Trophoblast cell (in vitro differentiated cells and primary cell): ENCODE results near the gene PPP6R2.

Experiments used
- DNase-seq, 2 donors: peaks; one replicate each; pipeline ENCODE4 v3.0.0-alpha.2; 2016
- H2AFZ ChIP-seq: 2 replicates; pipeline ENCODE4 v1.6.1; 2013; ENCODE audit warnings: low read length, moderate library complexity, mild to moderate bottlenecking; ENCODE audit not compliant: insufficient read depth, poor library complexity
- H2AK5ac ChIP-seq: 2 replicates; pipeline ENCODE4 v1.6.1; 2013; ENCODE audit warnings: mild to moderate bottlenecking, low read length
- H2BK120ac ChIP-seq: 2 replicates; pipeline ENCODE4 v1.6.1; 2013; ENCODE audit warnings: low read length, mild to moderate bottlenecking, moderate library complexity; ENCODE audit not compliant: insufficient read depth, poor library complexity
- H2BK12ac ChIP-seq: 2 replicates; pipeline ENCODE4 v1.6.1; 2013; ENCODE audit warnings: mild to moderate bottlenecking, low read length, moderate library complexity
- H2BK5ac ChIP-seq: 2 replicates; pipeline ENCODE4 v1.6.1; 2013; ENCODE audit warnings: low read length, low read depth, moderate library complexity, mild to moderate bottlenecking; ENCODE audit not compliant: poor library complexity
- H3K14ac ChIP-seq: 2 replicates; pipeline ENCODE4 v1.6.1; 2013; ENCODE audit warnings: mild to moderate bottlenecking, low read length
- H3K18ac ChIP-seq: 2 replicates; pipeline ENCODE4 v1.6.1; 2013; ENCODE audit warnings: mild to moderate bottlenecking, low read length
- H3K23ac ChIP-seq: 2 replicates; pipeline ENCODE4 v1.6.1; 2013; ENCODE audit warnings: low read length
- H3K27ac ChIP-seq: 2 replicates; pipeline ENCODE4 v1.5.1; 2013; ENCODE audit warnings: low read depth, mild to moderate bottlenecking, inconsistent platforms, low read length, moderate library complexity
- H3K27me3 ChIP-seq: 2 replicates; pipeline ENCODE4 v1.6.1; 2013; ENCODE audit warnings: inconsistent platforms, mild to moderate bottlenecking, low read length, moderate library complexity; ENCODE audit not compliant: insufficient read depth
- H3K36me3 ChIP-seq, 2 experiments: 1 replicate in 1 of 2; 2 replicates in 1 of 2; pipeline ENCODE4 v1.6.1; 2013; ENCODE audit warnings: low read length in 2 of 2, mild to moderate bottlenecking in 2 of 2, moderate library complexity in 1 of 2; ENCODE audit not compliant: insufficient read depth in 2 of 2, control insufficient read depth in 1 of 2
- H3K4ac ChIP-seq: 2 replicates; pipeline ENCODE4 v1.6.1; 2013; ENCODE audit warnings: low read depth, mild to moderate bottlenecking, low read length, moderate library complexity
- H3K4me1 ChIP-seq, 2 experiments: 1 replicate in 1 of 2; 2 replicates in 1 of 2; pipeline ENCODE4 v1.6.1; 2013; ENCODE audit warnings: low read length in 2 of 2, mild to moderate bottlenecking in 2 of 2, moderate library complexity in 1 of 2; ENCODE audit not compliant: insufficient read depth in 2 of 2, control insufficient read depth in 1 of 2
- H3K4me2 ChIP-seq: 2 replicates; pipeline ENCODE4 v1.6.1; 2013; ENCODE audit warnings: inconsistent platforms, mild to moderate bottlenecking, low read length, moderate library complexity
- H3K4me3 ChIP-seq: 2 replicates; pipeline ENCODE4 v1.5.1; 2013; ENCODE audit warnings: mild to moderate bottlenecking, low read depth, low read length, inconsistent platforms
- H3K79me1 ChIP-seq: one replicate; pipeline ENCODE4 v1.6.1; 2013; ENCODE audit warnings: low read length
- H3K79me2 ChIP-seq: 2 replicates; pipeline ENCODE4 v1.6.1; 2013; ENCODE audit warnings: low read length, mild to moderate bottlenecking; ENCODE audit not compliant: control insufficient read depth, insufficient read depth, poor library complexity
- H3K9ac ChIP-seq: 2 replicates; pipeline ENCODE4 v1.6.1; 2013; ENCODE audit warnings: mild to moderate bottlenecking, low read length
- H3K9me3 ChIP-seq: 2 replicates; pipeline ENCODE4 v1.6.1; 2013; ENCODE audit warnings: low read depth, mild to moderate bottlenecking, control low read depth, inconsistent platforms, low read length; ENCODE audit not compliant: insufficient read depth
- H4K12ac ChIP-seq: 2 replicates; pipeline ENCODE4 v1.6.1; 2013; ENCODE audit warnings: low read depth, mild to moderate bottlenecking, low read length, moderate library complexity
- H4K8ac ChIP-seq: 2 replicates; pipeline ENCODE4 v1.6.1; 2013; ENCODE audit warnings: low read depth, mild to moderate bottlenecking, low read length, moderate library complexity
- H4K91ac ChIP-seq: one replicate; pipeline ENCODE4 v1.6.1; 2013; ENCODE audit warnings: low read depth, mild to moderate bottlenecking, low read length, moderate library complexity
- WGBS: extraction: QIAGEN DNeasy Blood & Tissue Kit; methylation state at CpG from one replicate; pipeline ENCODE4 v1.1.7; 2013; ENCODE audit warnings: missing lambda C conversion rate; ENCODE audit not compliant: insufficient read length, insufficient coverage; ENCODE audit errors: extremely low coverage; 5-methylcytosine and 5-hydroxymethylcytosine counted together

The PPP6R2 gene

GRCh38 chr22:50398831-50399648 is 55.9 kb downstream of the PPP6R2 start:
- H4K12ac ChIP-seq: no peak overlapping the region
- WGBS: no CpG with 5 or more reads among the region's 15 CpGs

GRCh38 chr22:50399751-50400331 is 56.7 kb downstream of the PPP6R2 start:
- no peak overlapping the region for H2BK120ac ChIP-seq
- H2AK5ac ChIP-seq: no peak overlapping the region
- no peak overlapping the region for H3K4ac ChIP-seq
- H3K79me2 ChIP-seq: no peaks in the 10 kb centered on the region
- no peak overlapping the region for H3K18ac ChIP-seq
- H2AFZ ChIP-seq: no peak overlapping the region
- no CpG with 5 or more reads among the region's 8 CpGs for WGBS
- no peak overlapping the region for H2BK5ac ChIP-seq
- no peak overlapping the region for H3K14ac ChIP-seq
- H3K23ac ChIP-seq: no peak overlapping the region
- H2BK12ac ChIP-seq: no peak overlapping the region
- H3K4me1 ChIP-seq: no peaks in the 10 kb centered on the region
- no peak overlapping the region for H4K91ac ChIP-seq
- H3K4me3 ChIP-seq: no peak overlapping the region
- H3K4me2 ChIP-seq: no peak overlapping the region
- DNase-seq: peak; percentile 7 to 34
- peaks cover 5% of the 10 kb centered on the region for H3K9me3 ChIP-seq
- H3K9ac ChIP-seq: no peak overlapping the region
- H4K12ac ChIP-seq: no peak overlapping the region
- H3K27ac ChIP-seq: no peak overlapping the region
- no peak overlapping the region for H4K8ac ChIP-seq
- H3K27me3 ChIP-seq: no peaks in the 10 kb centered on the region
- H3K36me3 ChIP-seq: peaks cover 19 to 30% of the 10 kb centered on the region in 2 experiments
- H3K79me1 ChIP-seq: no peaks in the 10 kb centered on the region

More at GRCh38 chr22:50398831-50399648, 55.9 kb downstream of the PPP6R2 start:
- H3K36me3 ChIP-seq: peaks cover 17 to 29% of the 10 kb centered on the region in 2 experiments
- no peak overlapping the region for H3K9ac ChIP-seq
- H2AK5ac ChIP-seq: no peak overlapping the region
- H3K27me3 ChIP-seq: no peaks in the 10 kb centered on the region
- H3K79me1 ChIP-seq: no peaks in the 10 kb centered on the region
- H3K27ac ChIP-seq: no peak overlapping the region
- H3K14ac ChIP-seq: no peak overlapping the region
- H2BK120ac ChIP-seq: no peak overlapping the region
- no peaks in the 10 kb centered on the region for H3K79me2 ChIP-seq
- no peak overlapping the region for H4K8ac ChIP-seq
- no peak overlapping the region for H3K4ac ChIP-seq
- H3K23ac ChIP-seq: no peak overlapping the region
- H2AFZ ChIP-seq: no peak overlapping the region
- no peak overlapping the region for H4K91ac ChIP-seq
- H3K4me2 ChIP-seq: no peak overlapping the region
- no peaks in the 10 kb centered on the region for H3K4me1 ChIP-seq
- H2BK5ac ChIP-seq: no peak overlapping the region
- H2BK12ac ChIP-seq: no peak overlapping the region
- H3K4me3 ChIP-seq: no peak overlapping the region
- no peak for DNase-seq
- peaks cover 5% of the 10 kb centered on the region for H3K9me3 ChIP-seq
- no peak overlapping the region for H3K18ac ChIP-seq

- WGBS: no CpG with 5 or more reads among the region's 4 CpGs
- no peaks in the 10 kb centered on the region for H3K79me2 ChIP-seq
- H3K36me3 ChIP-seq: peaks cover 19 to 28% of the 10 kb centered on the region in 2 experiments
Measured at GRCh38 chr22:50400406-50400805, 57.3 kb downstream of the PPP6R2 start.

GRCh38 chr22:50400931-50401330 is 57.8 kb downstream of the PPP6R2 start:
- WGBS: no CpG with 5 or more reads among the region's 5 CpGs

More at GRCh38 chr22:50400406-50400805, 57.3 kb downstream of the PPP6R2 start:
- DNase-seq: no peak
- Histone ChIP-seq H3K23ac (no peak overlapping the region), H3K4me1 (no peaks in the 10 kb centered on the region), H3K14ac (no peak overlapping the region), H2AK5ac (no peak overlapping the region), H3K18ac (no peak overlapping the region), H2BK120ac (no peak overlapping the region), H3K79me1 (no peaks in the 10 kb centered on the region), H3K9me3 (peaks cover 2% of the 10 kb centered on the region), H2BK12ac (no peak overlapping the region), H3K4me3 (no peak overlapping the region), H2BK5ac (no peak overlapping the region), H3K27me3 (no peaks in the 10 kb centered on the region), H4K91ac (no peak overlapping the region), H4K8ac (no peak overlapping the region), H3K27ac (no peak overlapping the region), H2AFZ (no peak overlapping the region), H3K4me2 (no peak overlapping the region), H4K12ac (no peak overlapping the region), H3K4ac (no peak overlapping the region), H3K9ac (no peak overlapping the region)

More at GRCh38 chr22:50400931-50401330, 57.8 kb downstream of the PPP6R2 start:
- DNase-seq: no peak
- Histone ChIP-seq H3K23ac (no peak overlapping the region), H3K4me3 (no peak overlapping the region), H4K91ac (no peak overlapping the region), H2BK12ac (no peak overlapping the region), H4K8ac (no peak overlapping the region), H2AFZ (no peak overlapping the region), H3K79me1 (no peaks in the 10 kb centered on the region), H2AK5ac (no peak overlapping the region), H3K18ac (no peak overlapping the region), H3K9ac (no peak overlapping the region), H3K4me2 (no peak overlapping the region), H2BK5ac (no peak overlapping the region), H3K27me3 (no peaks in the 10 kb centered on the region), H3K4me1 (no peaks in the 10 kb centered on the region), H3K36me3 (peaks cover 15 to 28% of the 10 kb centered on the region in 2 experiments), H4K12ac (no peak overlapping the region), H2BK120ac (no peak overlapping the region), H3K27ac (no peak overlapping the region), H3K9me3 (peaks cover 2% of the 10 kb centered on the region), H3K14ac (no peak overlapping the region), H3K79me2 (no peaks in the 10 kb centered on the region), H3K4ac (no peak overlapping the region)
